Smooth muscle cell (in vitro differentiated cells): ENCODE measurements around the gene SVEP1. TPM values are rescaled to one million over a fixed set of nuclear protein-coding genes. Genes with fewer than 3 reads are reported as not detected.
A peak's percentile ranks its signal among the peaks of the same experiment; 100 is the strongest.

Source experiments
- DNase-seq: peaks from one replicate; lab custom pipeline; 2025; ENCODE audit not compliant: unreplicated experiment; lab: John Stamatoyannopoulos, UW
- H2AFZ ChIP-seq: fragments of 200-600 bp; sonication (generic); 2 replicates; pipeline ENCODE4 v1.6.0; 2016; ENCODE audit warnings: antibody characterized with exemption, low read depth, mild to moderate bottlenecking
- H3F3A ChIP-seq: fragments of 200-600 bp; sonication (generic); 2 replicates; pipeline ENCODE4 v1.6.0; 2017; ENCODE audit warnings: antibody characterized with exemption, low read depth
- H3K27ac ChIP-seq: fragments of 200-600 bp; sonication (generic); 2 replicates; pipeline ENCODE4 v1.5.1; 2016; ENCODE audit warnings: low read depth, mild to moderate bottlenecking
- H3K27me3 ChIP-seq: fragments of 200-600 bp; sonication (generic); 2 replicates; pipeline ENCODE4 v1.6.1; 2016; ENCODE audit warnings: low read depth, mild to moderate bottlenecking
- H3K36me3 ChIP-seq: fragments of 200-600 bp; sonication (generic); 2 replicates; pipeline ENCODE4 v1.5.1; 2016; ENCODE audit warnings: low read depth
- H3K4me1 ChIP-seq: fragments of 200-600 bp; sonication (generic); 2 replicates; pipeline ENCODE4 v1.5.1; 2016; ENCODE audit warnings: low read depth
- H3K4me2 ChIP-seq: fragments of 200-600 bp; sonication (generic); 2 replicates; pipeline ENCODE4 v1.6.0; 2016; ENCODE audit warnings: mild to moderate bottlenecking
- H3K4me3 ChIP-seq: fragments of 200-600 bp; sonication (generic); 2 replicates; pipeline ENCODE4 v1.5.1; 2016; ENCODE audit warnings: mild to moderate bottlenecking
- H3K79me2 ChIP-seq: fragments of 200-600 bp; sonication (generic); 2 replicates; pipeline ENCODE4 v1.6.0; 2016; ENCODE audit warnings: low read depth, mild to moderate bottlenecking
- H3K9ac ChIP-seq: fragments of 200-600 bp; sonication (generic); 2 replicates; pipeline ENCODE4 v1.6.0; 2016; ENCODE audit warnings: low read depth
- H3K9me3 ChIP-seq: fragments of 200-600 bp; sonication (generic); replicated peaks from 2 replicates; pipeline ENCODE4 v1.5.1; 2016; ENCODE audit warnings: low read depth
- H4K20me1 ChIP-seq: fragments of 200-600 bp; sonication (generic); 2 replicates; pipeline ENCODE4 v1.6.0; 2016; ENCODE audit warnings: low read depth
- CTCF ChIP-seq: fragments of 200-600 bp; sonication (generic); IDR thresholded peaks from 2 replicates; pipeline ENCODE4 v1.5.1; 2017; ENCODE audit warnings: borderline replicate concordance, mild to moderate bottlenecking, antibody characterized with exemption; ENCODE audit not compliant: insufficient read depth, poor library complexity, severe bottlenecking
- WGBS: methylation state at CpG from one replicate; pipeline ENCODE4 v1.1.7; 2016; ENCODE audit warnings: low lambda C conversion rate; 5-methylcytosine and 5-hydroxymethylcytosine counted together
- polyA plus RNA-seq: library from polyadenylated mRNA; unstranded; fragments of >200 nt; fragmentation: Nextera tagmentation; extraction: Ambion mirVana; gene quantifications from 2 replicates; pipeline ENCODE4 v1.2.1, GENCODE V29; 2016
- total RNA-seq: library from RNA; depleted of rRNA; stranded (reverse); fragments of >200 nt; gene quantifications from 2 replicates; pipeline ENCODE4 v1.2.3, GENCODE V29; 2014

The SVEP1 gene
- total and polyA plus RNA-seq, 2 experiments from 2014 or later, result 6.4 to 14.8 TPM

GRCh38 chr9:110440172-110440571, 139.4 kb downstream of the SVEP1 start:
- Histone ChIP-seq H3K9me3 (no peaks in the 10 kb centered on the region), H3K79me2 (no peaks in the 10 kb centered on the region), H3K9ac (no peak overlapping the region), H3K4me2 (peak overlapping the region; percentile 38), H3F3A (peaks cover 7% of the 10 kb centered on the region), H3K4me3 (no peak overlapping the region), H4K20me1 (no peaks in the 10 kb centered on the region), H3K27ac (peak overlapping the region; percentile 70), H3K27me3 (no peaks in the 10 kb centered on the region), H2AFZ (no peak overlapping the region), H3K4me1 (peaks cover 9% of the 10 kb centered on the region), H3K36me3 (no peaks in the 10 kb centered on the region)
- no peak for DNase-seq
- WGBS, result 12% methylated on average over 4 of the region's 4 CpGs
- no peak for TF ChIP-seq CTCF

- no peaks in the 10 kb centered on the region for H3K4me1 ChIP-seq
- H3K79me2 ChIP-seq, result no peaks in the 10 kb centered on the region
- WGBS, result 44% methylated on average over 3 of the region's 3 CpGs
- H4K20me1 ChIP-seq, result no peaks in the 10 kb centered on the region
- H3K36me3 ChIP-seq, result no peaks in the 10 kb centered on the region
- H3K27ac ChIP-seq, result no peak overlapping the region
- H3K4me3 ChIP-seq, result no peak overlapping the region
- no peak overlapping the region for H3K4me2 ChIP-seq
- no peak overlapping the region for H3K9ac ChIP-seq
- no peak for DNase-seq
- H3K9me3 ChIP-seq, result no peaks in the 10 kb centered on the region
- no peaks in the 10 kb centered on the region for H3F3A ChIP-seq
- no peaks in the 10 kb centered on the region for H3K27me3 ChIP-seq
- no peak overlapping the region for H2AFZ ChIP-seq
- no peak for TF ChIP-seq CTCF
Measured at GRCh38 chr9:110432253-110432652, 147.3 kb downstream of the SVEP1 start.

DNA sequence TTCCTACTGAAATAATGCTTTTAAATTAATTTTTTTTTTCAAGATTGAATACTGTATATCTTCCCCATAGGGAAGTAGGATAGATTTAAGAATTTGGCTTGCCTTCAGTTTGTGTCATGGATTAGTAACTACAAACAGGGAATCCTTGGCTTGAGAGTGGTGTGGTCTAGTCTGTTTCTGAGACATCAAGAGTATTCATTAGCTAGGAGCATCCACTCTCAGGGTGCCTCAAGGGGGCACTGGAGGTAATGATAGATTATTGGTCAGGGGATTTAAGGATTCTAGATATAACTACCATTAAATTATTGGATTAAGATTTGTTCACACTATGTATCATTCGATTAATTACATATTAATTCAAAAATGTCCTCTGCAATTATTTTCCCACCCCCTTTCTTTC, 150.1 kb downstream of the SVEP1 start:
- Histone ChIP-seq H3K27me3 (no peaks in the 10 kb centered on the region), H3K36me3 (no peaks in the 10 kb centered on the region), H2AFZ (no peak overlapping the region), H3K4me1 (no peaks in the 10 kb centered on the region), H3K9me3 (no peaks in the 10 kb centered on the region), H3F3A (no peaks in the 10 kb centered on the region), H3K79me2 (no peaks in the 10 kb centered on the region), H4K20me1 (no peaks in the 10 kb centered on the region), H3K4me2 (no peak overlapping the region), H3K9ac (no peak overlapping the region), H3K27ac (no peak overlapping the region), H3K4me3 (no peak overlapping the region)
- no peak for DNase-seq
- no peak for TF ChIP-seq CTCF
- 100% methylated on average over 1 of the region's 1 CpG for WGBS

GRCh38 chr9:110427497-110428104, 151.9 kb downstream of the SVEP1 start:
- Histone ChIP-seq H3K27ac (no peak overlapping the region), H4K20me1 (no peaks in the 10 kb centered on the region), H3K4me2 (no peak overlapping the region), H3F3A (no peaks in the 10 kb centered on the region), H3K9me3 (no peaks in the 10 kb centered on the region), H3K9ac (no peak overlapping the region), H3K36me3 (no peaks in the 10 kb centered on the region), H3K4me1 (no peaks in the 10 kb centered on the region), H3K4me3 (no peak overlapping the region), H3K79me2 (no peaks in the 10 kb centered on the region), H3K27me3 (no peaks in the 10 kb centered on the region), H2AFZ (no peak overlapping the region)
- peak; percentile 49 for TF ChIP-seq CTCF
- DNase-seq, result no peak
- WGBS, result 48% methylated on average over 7 of the region's 7 CpGs
